Stomach (tissue), 4 donors: ENCODE results near the gene AKAP13.

Experiments used
- POLR2A ChIP-seq, 4 donors: fragments of 450-650 bp; IDR thresholded peaks; one replicate each; pipeline ENCODE4 v1.6.1; 2016; ENCODE audit warnings: antibody characterized with exemption in 4 of 4, control low read depth in 2 of 4, mild to moderate bottlenecking in 1 of 4, moderate library complexity in 1 of 4
- TF ChIP-seq, protein P1 (sequence below), 7 experiments: fragments of 450-650 bp in 4 of 7; fragments of 200-600 bp in 3 of 7; sonication (generic) in 3 of 7; IDR thresholded peaks; one replicate each; pipeline ENCODE4 v1.5.1; 2016 to 2019; ENCODE audit warnings: antibody characterized with exemption in 7 of 7, control low read depth in 2 of 7, mild to moderate bottlenecking in 1 of 7

DNA sequence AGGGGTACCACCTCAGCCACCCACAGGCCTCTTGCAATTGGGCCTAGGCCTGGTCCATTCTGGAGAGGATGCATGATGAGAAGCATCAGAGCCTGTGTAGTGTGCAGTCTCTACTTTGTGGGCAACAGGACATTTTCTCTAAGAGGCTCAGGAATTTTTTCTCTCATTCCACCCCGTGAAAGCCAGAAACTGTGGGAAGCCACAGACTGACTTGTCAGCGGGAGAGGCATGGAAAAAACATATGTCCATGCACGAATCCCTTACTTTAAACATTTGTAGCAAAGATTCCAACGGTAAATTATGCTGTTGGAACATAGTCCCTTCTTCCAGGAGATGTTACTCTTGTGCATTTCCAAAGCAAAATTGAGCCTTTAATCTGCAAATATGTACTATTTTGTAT is 217.8 kb downstream of the AKAP13 start:
- TF ChIP-seq POLR2A (IDR thresholded peaks at IDR 0.05), result no peak
- TF ChIP-seq, protein P1, sequence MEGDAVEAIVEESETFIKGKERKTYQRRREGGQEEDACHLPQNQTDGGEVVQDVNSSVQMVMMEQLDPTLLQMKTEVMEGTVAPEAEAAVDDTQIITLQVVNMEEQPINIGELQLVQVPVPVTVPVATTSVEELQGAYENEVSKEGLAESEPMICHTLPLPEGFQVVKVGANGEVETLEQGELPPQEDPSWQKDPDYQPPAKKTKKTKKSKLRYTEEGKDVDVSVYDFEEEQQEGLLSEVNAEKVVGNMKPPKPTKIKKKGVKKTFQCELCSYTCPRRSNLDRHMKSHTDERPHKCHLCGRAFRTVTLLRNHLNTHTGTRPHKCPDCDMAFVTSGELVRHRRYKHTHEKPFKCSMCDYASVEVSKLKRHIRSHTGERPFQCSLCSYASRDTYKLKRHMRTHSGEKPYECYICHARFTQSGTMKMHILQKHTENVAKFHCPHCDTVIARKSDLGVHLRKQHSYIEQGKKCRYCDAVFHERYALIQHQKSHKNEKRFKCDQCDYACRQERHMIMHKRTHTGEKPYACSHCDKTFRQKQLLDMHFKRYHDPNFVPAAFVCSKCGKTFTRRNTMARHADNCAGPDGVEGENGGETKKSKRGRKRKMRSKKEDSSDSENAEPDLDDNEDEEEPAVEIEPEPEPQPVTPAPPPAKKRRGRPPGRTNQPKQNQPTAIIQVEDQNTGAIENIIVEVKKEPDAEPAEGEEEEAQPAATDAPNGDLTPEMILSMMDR (IDR thresholded peaks at IDR 0.05), result no peak
